ENCODE measurements around the gene NPAS3.
A peak's percentile ranks its signal among the peaks of the same experiment; 100 is the strongest.

Gene NPAS3

DNA sequence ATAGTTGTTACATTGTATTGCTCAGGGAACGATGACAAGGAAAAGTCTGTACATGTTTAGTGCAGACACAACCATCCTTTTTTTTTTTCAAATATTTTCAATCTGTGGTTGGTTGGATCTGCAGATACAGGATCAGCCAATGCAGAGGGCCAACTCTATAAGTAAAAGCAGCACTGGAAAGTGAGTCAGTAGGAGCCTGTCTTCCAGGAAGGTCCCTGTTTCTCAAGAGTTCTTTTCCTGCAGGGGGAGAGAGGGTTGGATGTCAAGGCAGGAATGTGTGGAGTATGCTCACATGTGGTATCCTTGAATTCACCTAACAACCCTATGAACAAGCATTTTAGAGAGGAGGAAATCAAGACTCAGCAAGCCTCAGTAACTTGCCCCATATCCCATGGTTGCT is 409.1 kb downstream of the NPAS3 start:
- no peak for DNase-seq (ENCODE audit: low read depth)
- no peak overlapping the region for H3K4me3 ChIP-seq (ENCODE audit: low read depth, low read length)
- TF ChIP-seq, protein P1, sequence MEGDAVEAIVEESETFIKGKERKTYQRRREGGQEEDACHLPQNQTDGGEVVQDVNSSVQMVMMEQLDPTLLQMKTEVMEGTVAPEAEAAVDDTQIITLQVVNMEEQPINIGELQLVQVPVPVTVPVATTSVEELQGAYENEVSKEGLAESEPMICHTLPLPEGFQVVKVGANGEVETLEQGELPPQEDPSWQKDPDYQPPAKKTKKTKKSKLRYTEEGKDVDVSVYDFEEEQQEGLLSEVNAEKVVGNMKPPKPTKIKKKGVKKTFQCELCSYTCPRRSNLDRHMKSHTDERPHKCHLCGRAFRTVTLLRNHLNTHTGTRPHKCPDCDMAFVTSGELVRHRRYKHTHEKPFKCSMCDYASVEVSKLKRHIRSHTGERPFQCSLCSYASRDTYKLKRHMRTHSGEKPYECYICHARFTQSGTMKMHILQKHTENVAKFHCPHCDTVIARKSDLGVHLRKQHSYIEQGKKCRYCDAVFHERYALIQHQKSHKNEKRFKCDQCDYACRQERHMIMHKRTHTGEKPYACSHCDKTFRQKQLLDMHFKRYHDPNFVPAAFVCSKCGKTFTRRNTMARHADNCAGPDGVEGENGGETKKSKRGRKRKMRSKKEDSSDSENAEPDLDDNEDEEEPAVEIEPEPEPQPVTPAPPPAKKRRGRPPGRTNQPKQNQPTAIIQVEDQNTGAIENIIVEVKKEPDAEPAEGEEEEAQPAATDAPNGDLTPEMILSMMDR (IDR thresholded peaks at IDR 0.05; ENCODE audit: low read depth, low read length, missing control alignments) = no peak
- in situ Hi-C loops (cut with HindIII; ENCODE audit: low sequenced_read_pairs) = no loop called here

DNA sequence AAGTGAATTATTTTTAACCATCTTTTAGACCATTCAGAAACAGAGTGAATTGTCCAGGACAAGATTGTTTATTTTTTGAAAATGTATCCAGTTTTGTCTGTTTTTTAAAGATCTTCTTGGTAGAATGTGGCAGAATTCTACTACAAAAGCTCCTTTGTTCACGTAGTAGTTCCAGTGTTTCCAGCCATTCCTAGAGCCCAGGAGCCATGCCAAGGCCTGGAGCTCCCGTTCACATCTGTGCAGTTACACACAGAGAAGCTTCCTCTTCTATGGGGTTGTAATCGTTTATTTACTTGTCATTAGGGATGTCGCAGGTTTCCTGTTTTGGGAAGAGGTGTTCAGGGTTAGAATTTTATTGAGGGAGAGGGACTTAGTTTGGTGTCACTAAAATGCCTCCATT is 409.8 kb downstream of the NPAS3 start:
- TF ChIP-seq, protein P1 (IDR thresholded peaks at IDR 0.05; ENCODE audit: low read depth, low read length, missing control alignments) = no peak
- DNase-seq (ENCODE audit: low read depth) = no peak
- in situ Hi-C loops (cut with HindIII; ENCODE audit: low sequenced_read_pairs) = no loop called here
- no peak overlapping the region for H3K4me3 ChIP-seq (ENCODE audit: low read depth, low read length)

- no peak for DNase-seq (ENCODE audit: low read depth)
- H3K4me3 ChIP-seq (ENCODE audit: low read depth, low read length) = no peak overlapping the region
- in situ Hi-C loops (cut with HindIII; ENCODE audit: low sequenced_read_pairs) = no loop called here
- TF ChIP-seq, protein P1 (IDR thresholded peaks at IDR 0.05; ENCODE audit: low read depth, low read length, missing control alignments) = no peak
Observed at GRCh38 chr14:33349871-33350270, 411.2 kb downstream of the NPAS3 start.

GRCh38 chr14:33350366-33350990 is 411.8 kb downstream of the NPAS3 start:
- H3K4me3 ChIP-seq (ENCODE audit: low read depth, low read length) = no peak overlapping the region
- no peak for DNase-seq (ENCODE audit: low read depth)
- TF ChIP-seq, protein P1 (IDR thresholded peaks at IDR 0.05; ENCODE audit: low read depth, low read length, missing control alignments) = no peak
- in situ Hi-C loops (cut with HindIII; ENCODE audit: low sequenced_read_pairs) = no loop called here

- DNase-seq (ENCODE audit: low read depth) = peak; percentile 18
- H3K4me3 ChIP-seq (ENCODE audit: low read depth, low read length) = no peak overlapping the region
- TF ChIP-seq, protein P1 (IDR thresholded peaks at IDR 0.05; ENCODE audit: low read depth, low read length, missing control alignments) = no peak
- in situ Hi-C loops (cut with HindIII; ENCODE audit: low sequenced_read_pairs) = no loop called here
Observed at GRCh38 chr14:33352821-33353220, 414.1 kb downstream of the NPAS3 start.

GRCh38 chr14:33356181-33356580 is 417.5 kb downstream of the NPAS3 start:
- in situ Hi-C loops (cut with HindIII; ENCODE audit: low sequenced_read_pairs) = no loop called here

More at GRCh38 chr14:33356181-33356580, 417.5 kb downstream of the NPAS3 start:
- no peak overlapping the region for H3K4me3 ChIP-seq (ENCODE audit: low read depth, low read length)
- TF ChIP-seq, protein P1 (IDR thresholded peaks at IDR 0.05; ENCODE audit: low read depth, low read length, missing control alignments) = no peak
- no peak for DNase-seq (ENCODE audit: low read depth)

All from astrocyte of the cerebellum (primary cell).